BLaER1 treated with 17β-estradiol and CSF1 and Interleukin-3, amounts not matched to agents 10 nM and 100 nM (cell line): ENCODE results near the gene ZMAT2.

ENCODE experiments used
- H3K27ac ChIP-seq, 11 experiments: shearing (Covaris generic); formaldehyde crosslinking; 2 replicates each; pipeline ENCODE4 v1.8.1; 2022
- H3K27me3 ChIP-seq, 11 experiments: shearing (Covaris generic); formaldehyde crosslinking; 2 replicates each; pipeline ENCODE4 v1.8.1; 2022
- H3K36me3 ChIP-seq, 11 experiments: shearing (Covaris generic); formaldehyde crosslinking; 2 replicates each; pipeline ENCODE4 v1.8.1; 2022
- H3K4me1 ChIP-seq, 10 experiments: shearing (Covaris generic); formaldehyde crosslinking; 2 replicates each; pipeline ENCODE4 v1.8.1; 2022
- H3K4me2 ChIP-seq, 11 experiments: shearing (Covaris generic); formaldehyde crosslinking; 2 replicates each; pipeline ENCODE4 v1.8.1; 2022
- H3K4me3 ChIP-seq, 10 experiments: shearing (Covaris generic); formaldehyde crosslinking; 2 replicates each; pipeline ENCODE4 v1.8.1; 2022
- H3K9ac ChIP-seq, 11 experiments: shearing (Covaris generic); formaldehyde crosslinking; 2 replicates each; pipeline ENCODE4 v1.8.1; 2022
- H3K9me3 ChIP-seq, 11 experiments: shearing (Covaris generic); formaldehyde crosslinking; replicated peaks in 1 of 11; 2 replicates each; pipeline ENCODE4 v1.8.1; 2022
- H4K20me1 ChIP-seq, 11 experiments: shearing (Covaris generic); formaldehyde crosslinking; 2 replicates each; pipeline ENCODE4 v1.8.1; 2022
- Cebpa-rat ChIP-seq, 11 experiments: shearing (Covaris generic); IDR thresholded peaks; 2 replicates each; pipeline ENCODE4 v1.8.1; 2022

The ZMAT2 gene

DNA sequence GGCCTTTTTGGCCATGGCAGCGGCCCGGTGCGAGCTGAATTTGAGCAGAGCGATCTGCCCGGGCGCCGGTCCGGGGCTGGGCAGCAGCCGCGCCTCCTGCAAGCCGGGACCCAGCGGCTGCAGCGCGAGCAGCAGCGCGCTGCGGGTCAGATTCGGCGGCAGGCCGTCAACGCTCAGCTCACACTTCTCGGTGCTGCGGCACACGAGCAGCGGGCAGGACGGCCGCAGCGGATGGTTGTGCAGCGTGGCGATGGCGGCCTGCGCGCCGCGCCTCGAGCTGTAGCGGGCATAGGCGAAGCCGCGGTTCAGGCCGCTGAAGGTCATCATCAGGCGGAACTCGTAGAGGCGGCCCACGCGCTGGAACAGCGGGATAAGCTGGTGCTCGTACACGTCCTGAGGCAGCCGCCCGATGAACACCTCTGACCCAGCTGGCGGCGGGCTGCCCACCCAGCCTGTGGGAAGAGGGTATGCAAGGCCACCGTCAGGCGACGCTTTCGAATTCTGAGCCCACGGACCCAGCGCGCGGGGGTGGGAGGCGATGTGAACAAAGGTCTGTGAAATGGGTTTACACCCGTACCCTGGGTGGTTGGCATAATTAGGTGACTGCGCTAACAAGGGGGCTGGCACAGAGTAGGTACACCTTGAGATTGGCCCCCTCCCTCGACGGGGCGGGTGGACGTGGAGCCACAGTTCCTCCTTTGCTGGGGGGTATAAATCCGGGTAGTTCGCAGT is 27.6 kb upstream of the ZMAT2 start:
- Histone ChIP-seq H4K20me1 (peaks cover 4 to 93% (median 57%) of the 10 kb centered on the region in 11 experiments; a peak in 18 of 22 replicates), H3K9ac (no peak overlapping the region), H3K4me3 (no peak overlapping the region), H3K4me1 (peaks cover 0 to 12% (median 0%) of the 10 kb centered on the region in 10 experiments; a peak in 5 of 20 replicates), H3K9me3 (no peaks in the 10 kb centered on the region), H3K36me3 (peaks cover 97 to 100% (median 99%) of the 10 kb centered on the region in 11 experiments), H3K27me3 (no peaks in the 10 kb centered on the region), H3K27ac (no peak overlapping the region), H3K4me2 (no peak overlapping the region)
- no peak for TF ChIP-seq Cebpa-rat (IDR thresholded peaks at IDR 0.05)

DNA sequence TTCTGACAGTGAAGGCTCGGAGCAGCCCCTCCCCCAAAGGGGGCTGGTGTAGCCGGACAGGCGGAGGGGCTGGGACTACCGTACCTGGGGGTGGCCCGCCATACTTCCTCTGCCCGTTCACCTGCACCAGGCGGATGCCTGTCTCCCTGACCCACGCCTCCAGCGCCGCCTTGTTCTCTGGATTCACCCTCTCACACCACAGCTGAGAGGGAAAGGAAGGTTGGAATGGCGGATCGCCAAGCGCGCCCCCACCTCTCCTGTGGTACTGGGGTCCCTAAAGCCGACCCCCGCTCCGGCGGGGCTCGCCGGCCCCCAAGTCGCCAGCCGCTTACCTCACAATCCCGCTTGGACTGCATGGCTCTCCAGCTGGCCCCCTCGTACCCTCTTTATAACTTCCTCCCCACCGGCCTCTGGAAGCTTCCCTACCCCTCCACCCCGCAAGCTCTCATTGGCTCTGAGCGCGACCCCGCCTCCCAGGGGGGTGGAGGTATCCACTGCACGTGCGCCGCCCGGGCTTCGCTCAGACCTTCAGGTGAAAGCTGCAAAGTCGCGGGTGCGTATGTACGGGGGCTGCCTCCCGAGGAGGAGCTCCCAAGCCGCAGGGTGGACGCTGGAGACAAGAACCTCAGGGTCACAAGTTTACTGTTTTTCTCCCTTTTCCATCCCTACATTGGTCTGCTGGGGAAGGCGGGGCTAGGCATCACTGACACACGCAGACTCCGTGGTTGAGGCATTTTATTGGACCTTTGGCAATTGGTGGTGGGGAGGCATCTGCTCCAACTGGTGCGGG is 26.9 kb upstream of the ZMAT2 start, which contains the start of gene DND1:
TSS of gene DND1 (minus strand) at position 390 of the 790 bp plus-strand sequence. CDS start at position 356, 34 bp downstream.
- H3K9me3 ChIP-seq: no peaks in the 10 kb centered on the region
- no peak within 1 kb of the TSS for H3K4me2 ChIP-seq
- H3K27ac ChIP-seq: no peak within 1 kb of the TSS
- peaks cover 4 to 85% (median 49%) of the 10 kb centered on the region in 11 experiments; a peak in 18 of 22 replicates for H4K20me1 ChIP-seq
- H3K4me3 ChIP-seq: no peak within 1 kb of the TSS
- H3K9ac ChIP-seq: no peak within 1 kb of the TSS
- peaks cover 0 to 5% (median 0%) of the 10 kb centered on the region in 10 experiments; a peak in 1 of 20 replicates for H3K4me1 ChIP-seq
- TF ChIP-seq Cebpa-rat (IDR thresholded peaks at IDR 0.05): no peak
- H3K27me3 ChIP-seq: no peaks in the 10 kb centered on the region
- H3K36me3 ChIP-seq: peaks cover 97 to 100% (median 99%) of the 10 kb centered on the region in 11 experiments

DNA sequence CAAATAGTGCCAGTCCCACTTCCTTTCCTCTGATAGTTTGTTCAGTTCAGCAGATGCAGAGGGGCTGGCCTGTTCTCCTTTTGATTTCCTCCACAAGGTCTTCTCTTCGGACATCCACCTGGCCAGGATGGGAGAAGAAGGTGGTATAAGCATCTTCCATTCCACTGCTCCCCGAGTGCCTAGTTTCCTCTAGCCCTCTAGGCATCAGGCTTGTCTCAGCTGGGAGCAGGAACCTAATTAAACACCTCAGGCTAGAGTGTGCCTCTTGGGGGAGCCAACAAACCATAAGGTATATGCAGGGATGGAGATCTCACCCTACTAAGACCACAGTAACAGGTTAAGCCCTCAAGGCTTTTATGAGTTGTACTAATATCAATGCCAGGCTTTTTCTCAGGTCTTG is 26.0 kb upstream of the ZMAT2 start:
- Histone ChIP-seq H3K27ac (no peak overlapping the region), H3K4me3 (no peak overlapping the region), H3K9me3 (no peaks in the 10 kb centered on the region), H3K36me3 (peaks cover 96 to 100% (median 99%) of the 10 kb centered on the region in 11 experiments), H3K4me2 (no peak overlapping the region), H3K9ac (no peak overlapping the region), H3K27me3 (no peaks in the 10 kb centered on the region), H3K4me1 (no peaks in the 10 kb centered on the region), H4K20me1 (peaks cover 4 to 77% (median 41%) of the 10 kb centered on the region in 11 experiments; a peak in 17 of 22 replicates)
- no peak for TF ChIP-seq Cebpa-rat (IDR thresholded peaks at IDR 0.05)

DNA sequence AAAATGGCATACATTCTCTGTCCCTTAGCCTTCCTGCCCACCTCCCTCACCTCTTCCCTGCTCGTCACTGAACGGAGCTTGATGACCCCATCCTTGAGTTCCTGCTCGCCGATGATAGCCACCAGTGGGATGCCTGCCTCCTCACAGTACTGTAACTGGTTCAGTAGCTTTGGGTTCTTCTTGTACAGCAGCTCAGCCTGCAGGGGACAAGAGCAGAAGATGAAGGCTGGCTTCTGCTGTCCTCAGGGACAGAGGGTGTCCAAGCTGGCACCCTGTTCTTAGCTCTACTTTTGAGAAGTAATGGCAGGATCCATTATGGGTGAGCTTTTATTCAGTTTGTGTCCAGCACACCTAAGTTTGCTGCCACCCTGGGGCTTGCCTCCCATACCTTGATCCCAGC is 25.6 kb upstream of the ZMAT2 start:
- no peak overlapping the region for H3K4me2 ChIP-seq
- TF ChIP-seq Cebpa-rat (IDR thresholded peaks at IDR 0.05): no peak
- no peak overlapping the region for H3K27ac ChIP-seq
- peaks cover 96 to 100% (median 99%) of the 10 kb centered on the region in 11 experiments for H3K36me3 ChIP-seq
- no peaks in the 10 kb centered on the region for H3K4me1 ChIP-seq
- H3K9ac ChIP-seq: no peak overlapping the region
- peaks cover 4 to 75% (median 37%) of the 10 kb centered on the region in 11 experiments; a peak in 17 of 22 replicates for H4K20me1 ChIP-seq
- no peak overlapping the region for H3K4me3 ChIP-seq
- H3K9me3 ChIP-seq: no peaks in the 10 kb centered on the region
- no peaks in the 10 kb centered on the region for H3K27me3 ChIP-seq

DNA sequence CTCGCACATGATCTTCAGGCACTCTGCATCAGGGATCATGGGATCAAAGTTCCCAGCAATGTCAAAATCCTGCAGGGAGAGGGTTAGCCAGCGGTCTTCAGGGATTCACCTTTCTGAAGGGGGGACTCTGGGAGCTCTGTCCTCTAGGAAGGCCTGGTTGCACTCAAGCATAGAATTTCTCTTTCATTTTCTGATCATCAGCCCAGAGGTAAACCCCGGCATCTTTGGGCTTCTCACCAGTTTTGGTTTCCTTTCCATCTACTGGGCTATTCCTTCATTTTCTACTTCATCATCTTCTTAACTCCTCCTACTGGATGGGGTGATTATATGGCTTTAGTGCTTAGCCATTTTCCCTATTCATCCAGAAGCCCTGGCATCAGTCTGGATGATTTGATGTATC is 22.3 kb upstream of the ZMAT2 start:
- H4K20me1 ChIP-seq: peaks cover 0 to 46% (median 28%) of the 10 kb centered on the region in 11 experiments; a peak in 16 of 22 replicates
- H3K4me3 ChIP-seq: no peak overlapping the region
- no peak overlapping the region for H3K27ac ChIP-seq
- no peaks in the 10 kb centered on the region for H3K4me1 ChIP-seq
- H3K36me3 ChIP-seq: peaks cover 97 to 100% (median 99%) of the 10 kb centered on the region in 11 experiments
- no peak overlapping the region for H3K9ac ChIP-seq
- no peaks in the 10 kb centered on the region for H3K27me3 ChIP-seq
- no peak for TF ChIP-seq Cebpa-rat (IDR thresholded peaks at IDR 0.05)
- H3K4me2 ChIP-seq: no peak overlapping the region
- H3K9me3 ChIP-seq: no peaks in the 10 kb centered on the region

DNA sequence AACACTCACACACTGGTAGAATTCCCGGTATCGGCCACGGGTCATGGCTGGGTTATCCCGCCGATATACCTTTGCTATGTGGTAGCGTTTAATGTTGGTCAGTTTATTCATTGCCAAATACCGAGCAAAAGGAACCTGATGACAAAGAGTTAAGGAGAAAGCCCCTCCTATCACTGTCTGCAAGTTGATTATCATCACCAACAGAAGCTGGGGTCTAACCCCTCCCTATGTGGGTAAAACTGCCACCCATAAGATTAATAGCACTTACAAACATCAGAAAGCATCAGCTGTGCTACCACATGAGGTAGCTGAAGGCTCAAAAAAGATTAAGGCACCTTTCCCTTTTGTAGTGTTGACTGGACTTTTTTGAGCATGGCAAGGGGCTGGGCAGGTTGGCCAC is 21.3 kb upstream of the ZMAT2 start:
- TF ChIP-seq Cebpa-rat (IDR thresholded peaks at IDR 0.05): no peak
- Histone ChIP-seq H3K27ac (no peak overlapping the region), H3K4me1 (no peaks in the 10 kb centered on the region), H4K20me1 (peaks cover 0 to 42% (median 19%) of the 10 kb centered on the region in 11 experiments; a peak in 14 of 22 replicates), H3K9ac (no peak overlapping the region), H3K27me3 (no peaks in the 10 kb centered on the region), H3K4me3 (no peak overlapping the region), H3K36me3 (peaks cover 95 to 100% (median 99%) of the 10 kb centered on the region in 11 experiments), H3K4me2 (no peak overlapping the region), H3K9me3 (no peaks in the 10 kb centered on the region)

DNA sequence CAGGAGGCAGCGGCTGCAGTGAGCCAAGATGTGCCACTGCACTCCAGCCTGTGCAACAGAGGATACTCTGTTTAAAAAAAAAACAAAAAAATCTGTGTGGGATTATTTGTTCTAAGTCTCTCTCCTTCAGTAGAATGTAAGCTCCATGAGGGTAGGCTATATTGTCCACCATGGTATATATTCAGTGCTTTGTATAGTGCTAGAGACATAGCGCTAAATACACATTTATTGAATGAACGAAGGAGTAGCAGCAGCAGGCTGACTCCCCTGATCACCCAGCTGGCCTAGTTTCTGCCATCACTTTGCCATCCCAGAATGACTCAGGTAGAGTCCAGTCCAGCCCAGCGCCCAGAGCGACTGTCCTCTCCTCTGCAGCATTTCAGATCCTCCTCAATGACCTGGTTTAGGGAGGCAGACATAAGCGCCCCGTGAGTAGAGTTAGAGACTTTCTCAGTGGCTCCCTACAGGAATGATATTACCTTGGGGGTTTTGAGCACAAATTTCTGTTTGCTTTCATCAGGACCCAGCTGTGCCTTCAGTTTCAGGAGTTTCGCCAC is 9.8 kb upstream of the ZMAT2 start:
- H3K9me3 ChIP-seq: no peaks in the 10 kb centered on the region
- peak overlapping the region; percentile 8 to 90 (median 86); a peak in 21 of 22 replicates for H3K27ac ChIP-seq
- peaks cover 0 to 25% (median 8%) of the 10 kb centered on the region in 11 experiments; a peak in 8 of 22 replicates for H4K20me1 ChIP-seq
- peaks cover 28 to 47% (median 34%) of the 10 kb centered on the region in 10 experiments for H3K4me1 ChIP-seq
- peak overlapping the region; percentile 82 to 92 (median 90) for H3K9ac ChIP-seq
- peak overlapping the region; percentile 74 to 98 (median 87) for H3K4me3 ChIP-seq
- peaks cover 56 to 76% (median 66%) of the 10 kb centered on the region in 11 experiments for H3K36me3 ChIP-seq
- H3K27me3 ChIP-seq: no peaks in the 10 kb centered on the region
- peak overlapping the region; percentile 91 to 98 (median 95) for H3K4me2 ChIP-seq
- TF ChIP-seq Cebpa-rat (IDR thresholded peaks at IDR 0.05): no peak

DNA sequence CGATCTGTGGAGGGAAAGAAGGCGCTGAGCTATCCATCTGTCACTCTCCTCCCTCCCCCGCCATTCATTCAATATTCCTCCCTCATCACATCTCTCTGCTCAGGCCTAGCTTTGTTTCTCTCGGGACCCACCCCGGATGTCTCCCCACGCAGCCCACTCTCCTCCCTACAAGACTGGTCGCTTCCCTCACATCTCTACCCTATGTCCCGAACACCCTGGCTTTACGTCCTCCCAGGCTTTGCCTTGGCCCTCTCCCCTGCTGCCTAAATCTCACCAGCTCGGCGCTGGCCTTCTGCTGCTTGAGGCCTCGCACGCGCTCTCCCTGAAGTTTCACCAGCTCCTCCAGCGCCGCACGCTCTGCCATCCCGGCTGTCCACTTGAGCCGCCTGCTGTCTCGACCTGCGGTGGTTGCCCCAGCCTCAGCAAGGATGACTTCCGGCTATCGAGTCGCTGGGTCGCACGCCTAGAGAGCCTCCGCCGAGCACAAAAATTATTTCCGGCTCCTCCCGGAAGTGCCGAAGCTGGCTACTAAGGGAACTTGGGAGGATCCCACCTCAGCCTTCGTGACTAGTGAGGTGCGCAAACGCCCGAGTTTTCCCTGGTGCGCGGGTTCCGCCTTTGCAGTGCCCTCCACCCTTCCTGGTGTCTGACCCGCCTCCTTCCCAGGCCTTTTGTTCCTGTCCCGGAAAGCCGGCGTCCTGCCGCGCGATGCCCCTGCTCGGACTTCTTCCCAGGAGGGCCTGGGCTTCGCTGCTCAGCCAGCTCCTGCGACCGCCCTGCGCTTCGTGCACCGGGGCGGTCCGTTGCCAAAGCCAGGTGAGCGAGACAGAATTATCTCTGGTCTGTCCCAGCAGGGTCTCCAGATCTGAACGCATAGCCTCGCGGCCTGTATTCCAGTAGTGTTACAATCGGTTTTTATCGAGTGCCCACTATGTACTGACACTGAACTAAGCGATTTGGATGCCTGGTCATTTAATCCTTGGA is 9.0 kb upstream of the ZMAT2 start, which contains the start of the genes HARS1 and HARS2:
TSS of gene HARS1 (minus strand) at position 430 of the 984 bp plus-strand sequence. CDS start at position 364, 66 bp downstream.
TSS of gene HARS2 (plus strand) at position 515 of the 984 bp plus-strand sequence. CDS start at position 709, 194 bp downstream.
- Histone ChIP-seq H3K27me3 (no peaks in the 10 kb centered on the region), H3K9ac (peak within 1 kb of the TSS; percentile 82 to 92 (median 90)), H3K4me2 (peak within 1 kb of the TSS; percentile 91 to 98 (median 95)), H4K20me1 (peaks cover 0 to 28% (median 8%) of the 10 kb centered on the region in 11 experiments; a peak in 8 of 22 replicates), H3K9me3 (no peaks in the 10 kb centered on the region), H3K36me3 (peaks cover 57 to 76% (median 66%) of the 10 kb centered on the region in 11 experiments), H3K4me3 (peak within 1 kb of the TSS; percentile 74 to 98 (median 87)), H3K27ac (peak within 1 kb of the TSS; percentile 77 to 90 (median 86)), H3K4me1 (peaks cover 28 to 47% (median 34%) of the 10 kb centered on the region in 10 experiments)
- TF ChIP-seq Cebpa-rat (IDR thresholded peaks at IDR 0.05): no peak
